HepG2 (cell line): ENCODE results near the gene GCDH. TPM values are rescaled to one million over a fixed set of nuclear protein-coding genes. Genes with fewer than 3 reads are reported as not detected.
A peak's percentile ranks its signal among the peaks of the same experiment; 100 is the strongest.

Experiments
- AKAP8 ChIP-seq: sonication (generic); formaldehyde crosslinking; IDR thresholded peaks from 2 replicates; pipeline ENCODE4 v1.5.1; 2020; ENCODE audit warnings: mild to moderate bottlenecking, missing genetic modification reagents
- GMEB1 ChIP-seq: sonication (generic); formaldehyde crosslinking; IDR thresholded peaks from 2 replicates; pipeline ENCODE4 v1.5.1; 2020; ENCODE audit warnings: missing genetic modification reagents, mild to moderate bottlenecking, borderline replicate concordance
- NONO ChIP-seq, 2 experiments: fragments of 450-650 bp in 1 of 2; sonication (generic) in 1 of 2; formaldehyde crosslinking in 1 of 2; IDR thresholded peaks in 1 of 2; conservative IDR thresholded peaks in 1 of 2; 2 replicates each; pipeline versions ENCODE4 v1.6.1 to v1.8.0; 2017 to 2022; ENCODE audit warnings: mild to moderate bottlenecking in 1 of 2, missing genetic modification reagents in 1 of 2, moderate library complexity in 1 of 2
- PPARG ChIP-seq: conservative IDR thresholded peaks from 2 replicates; pipeline ENCODE4 v1.6.1; 2016; ENCODE audit warnings: missing biosample characterization, missing genetic modification reagents
- RAD21 ChIP-seq: fragments of 450-650 bp; formaldehyde crosslinking; IDR thresholded peaks from 2 replicates; pipeline ENCODE4 v1.5.0; 2020; ENCODE audit warnings: mild to moderate bottlenecking
- SAFB2 ChIP-seq: sonication (generic); formaldehyde crosslinking; IDR thresholded peaks from 2 replicates; pipeline ENCODE4 v1.5.1; 2020; ENCODE audit warnings: missing genetic modification reagents, low read depth, mild to moderate bottlenecking, borderline replicate concordance
- SP1 ChIP-seq, 2 experiments: fragments of 450-650 bp in 1 of 2; sonication (generic) in 1 of 2; formaldehyde crosslinking in 1 of 2; IDR thresholded peaks; 2 replicates each; pipeline versions ENCODE4 v1.4.0 to v1.6.1; 2016 to 2020; ENCODE audit warnings: missing genetic modification reagents in 1 of 2
- SRY ChIP-seq: sonication (generic); formaldehyde crosslinking; IDR thresholded peaks from 2 replicates; pipeline ENCODE4 v1.8.0; 2022; ENCODE audit warnings: mild to moderate bottlenecking, missing genetic modification reagents
- STAG1 ChIP-seq: sonication (generic); formaldehyde crosslinking; IDR thresholded peaks from 2 replicates; pipeline ENCODE4 v1.4.0; 2020; ENCODE audit warnings: missing genetic modification reagents
- TSC22D2 ChIP-seq: sonication (generic); formaldehyde crosslinking; IDR thresholded peaks from 2 replicates; pipeline ENCODE4 v1.5.1; 2020; ENCODE audit warnings: missing genetic modification reagents, mild to moderate bottlenecking, borderline replicate concordance
- ZBTB38 ChIP-seq: sonication (generic); formaldehyde crosslinking; IDR thresholded peaks from 2 replicates; pipeline ENCODE4 v1.5.1; 2020; ENCODE audit warnings: mild to moderate bottlenecking, missing genetic modification reagents
- ZBTB4 ChIP-seq: sonication (generic); formaldehyde crosslinking; IDR thresholded peaks from 2 replicates; pipeline ENCODE4 v1.4.0; 2020; ENCODE audit warnings: missing genetic modification reagents, mild to moderate bottlenecking, borderline replicate concordance
- ZNF263 ChIP-seq: sonication (generic); formaldehyde crosslinking; IDR thresholded peaks from 2 replicates; pipeline ENCODE4 v1.4.0; 2020; ENCODE audit warnings: missing genetic modification reagents
- ZNF468 ChIP-seq: sonication (generic); formaldehyde crosslinking; IDR thresholded peaks from 2 replicates; pipeline ENCODE4 v1.8.0; 2022; ENCODE audit warnings: mild to moderate bottlenecking, moderate library complexity, missing genetic modification reagents
- ZNF616 ChIP-seq: sonication (generic); formaldehyde crosslinking; IDR thresholded peaks from 2 replicates; pipeline ENCODE4 v1.5.0; 2020; ENCODE audit warnings: low read depth, mild to moderate bottlenecking, missing genetic modification reagents
- ZNF788 ChIP-seq: sonication (generic); formaldehyde crosslinking; IDR thresholded peaks from 2 replicates; pipeline ENCODE4 v1.5.0; 2020; ENCODE audit warnings: mild to moderate bottlenecking, missing genetic modification reagents, borderline replicate concordance
- ZSCAN22 ChIP-seq: sonication (generic); formaldehyde crosslinking; IDR thresholded peaks from 2 replicates; pipeline ENCODE4 v1.4.0; 2020; ENCODE audit warnings: mild to moderate bottlenecking, missing genetic modification reagents
- polyA plus RNA-seq, 8 experiments: library from polyadenylated mRNA; depleted of rRNA in 3 of 8; stranded (reverse) in 7 of 8; unstranded in 1 of 8; fragments of >200 nt; fragmentation: Illumina TruSeq in 4 of 8; extraction: Trizol in 4 of 8; gene quantifications; 2 replicates each; pipeline versions ENCODE4 v1.2.1 to v1.2.3, GENCODE V29; 2011 to 2016; ENCODE audit warnings: low read depth in 4 of 8, missing spikeins in 1 of 8, mixed read lengths in 1 of 8; ENCODE audit not compliant: insufficient read depth in 1 of 8
- total RNA-seq, 5 experiments: library from RNA; depleted of rRNA; stranded (reverse); fragments of >200 nt; fragmentation: Illumina TruSeq; extraction: Trizol; gene quantifications; 2 replicates each; pipeline ENCODE4 v1.2.3, GENCODE V29; 2016; ENCODE audit warnings: low read depth in 1 of 5

GCDH gene
- total and polyA plus RNA-seq, 2 of the 13 experiments (the other 11 are each of a cell fraction or from before 2014, with no cell fraction given) = 15.1 to 38.0 TPM

- TF ChIP-seq ZSCAN22 (CRISPR knock-in tag) (no peak), SP1 (IDR thresholded peaks at IDR 0.05) (no peak), SP1 (CRISPR knock-in tag; IDR thresholded peaks at IDR 0.05) (0 out of 2 replicates have a peak, but pooled peaks have one; percentile 24), ZNF616 (CRISPR knock-in tag) (0 out of 2 replicates have a peak, but pooled peaks have one; percentile 39), TSC22D2 (CRISPR knock-in tag) (0 out of 2 replicates have a peak, but pooled peaks have one; percentile 34), ZNF788 (CRISPR knock-in tag) (peak; percentile 83; the same call in 1 of the 2 replicates), AKAP8 (CRISPR knock-in tag) (0 out of 2 replicates have a peak, but pooled peaks have one; percentile 64), ZBTB38 (CRISPR knock-in tag) (peak; percentile 65; the same call in 1 of the 2 replicates), GMEB1 (CRISPR knock-in tag) (peak; percentile 59; the same call in 1 of the 2 replicates), NONO (IDR thresholded peaks at IDR 0.05) (no peak), NONO (CRISPR knock-in tag; conservative IDR thresholded peaks at IDR 0.05) (0 out of 2 replicates have a peak, but pooled peaks have one; percentile 27), SRY (CRISPR knock-in tag) (0 out of 2 replicates have a peak, but pooled peaks have one; percentile 45), ZNF468 (CRISPR knock-in tag) (0 out of 2 replicates have a peak, but pooled peaks have one; percentile 22), RAD21 (CRISPR knock-in tag) (peak; percentile 98), SAFB2 (0 out of 2 replicates have a peak, but pooled peaks have one; percentile 63), ZBTB4 (CRISPR knock-in tag) (peak; percentile 56; the same call in 1 of the 2 replicates), ZNF263 (CRISPR knock-in tag) (peak; percentile 20; the same call in 1 of the 2 replicates), PPARG (CRISPR knock-in tag) (peak; percentile 46; the same call in 1 of the 2 replicates), STAG1 (peak; percentile 98)
- TF ChIP-seq, all 625 proteins: peak for 97
These were observed 43.5 kb upstream of the GCDH start (continued) for GRCh38 chr19:12847159-12848139.
